ENCODE results near the gene ALDOC.

The ALDOC gene

GRCh38 chr17:28529013-28529400 lies 47.7 kb downstream of the ALDOC start:
- no peak overlapping the region for H3K9ac ChIP-seq (ENCODE audit: low read depth, low read length)
- no peak overlapping the region for H3K4me3 ChIP-seq (ENCODE audit: low read depth, low read length)
- H3K27me3 ChIP-seq (ENCODE audit: control insufficient read depth, insufficient read depth, low read length): no peaks in the 10 kb centered on the region
- H3K9me3 ChIP-seq (ENCODE audit: control insufficient read depth, insufficient read depth, low read length): no peaks in the 10 kb centered on the region
- no peaks in the 10 kb centered on the region for H3K4me1 ChIP-seq (ENCODE audit: control insufficient read depth, insufficient read depth, low read length)
- no peaks in the 10 kb centered on the region for H3K36me3 ChIP-seq (ENCODE audit: control insufficient read depth, insufficient read depth, low read length)
- no peak overlapping the region for H3K27ac ChIP-seq (ENCODE audit: low read depth, low read length)

GRCh38 chr17:28528327-28529012 lies 48.2 kb downstream of the ALDOC start:
- H3K9me3 ChIP-seq (ENCODE audit: control insufficient read depth, insufficient read depth, low read length): no peaks in the 10 kb centered on the region
- H3K4me3 ChIP-seq (ENCODE audit: low read depth, low read length): no peak overlapping the region
- H3K4me1 ChIP-seq (ENCODE audit: control insufficient read depth, insufficient read depth, low read length): no peaks in the 10 kb centered on the region
- no peak overlapping the region for H3K27ac ChIP-seq (ENCODE audit: low read depth, low read length)
- no peak overlapping the region for H3K9ac ChIP-seq (ENCODE audit: low read depth, low read length)
- H3K36me3 ChIP-seq (ENCODE audit: control insufficient read depth, insufficient read depth, low read length): no peaks in the 10 kb centered on the region
- no peaks in the 10 kb centered on the region for H3K27me3 ChIP-seq (ENCODE audit: control insufficient read depth, insufficient read depth, low read length)

GRCh38 chr17:28527859-28528258 lies 48.8 kb downstream of the ALDOC start:
- Histone ChIP-seq H3K4me3 (ENCODE audit: low read depth, low read length) (no peak overlapping the region), H3K9me3 (ENCODE audit: control insufficient read depth, insufficient read depth, low read length) (no peaks in the 10 kb centered on the region), H3K27me3 (ENCODE audit: control insufficient read depth, insufficient read depth, low read length) (no peaks in the 10 kb centered on the region), H3K4me1 (ENCODE audit: control insufficient read depth, insufficient read depth, low read length) (no peaks in the 10 kb centered on the region), H3K27ac (ENCODE audit: low read depth, low read length) (no peak overlapping the region), H3K36me3 (ENCODE audit: control insufficient read depth, insufficient read depth, low read length) (no peaks in the 10 kb centered on the region), H3K9ac (ENCODE audit: low read depth, low read length) (no peak overlapping the region)

- Histone ChIP-seq H3K27me3 (ENCODE audit: control insufficient read depth, insufficient read depth, low read length) (no peaks in the 10 kb centered on the region), H3K4me3 (ENCODE audit: low read depth, low read length) (no peak overlapping the region), H3K9me3 (ENCODE audit: control insufficient read depth, insufficient read depth, low read length) (no peaks in the 10 kb centered on the region), H3K36me3 (ENCODE audit: control insufficient read depth, insufficient read depth, low read length) (no peaks in the 10 kb centered on the region), H3K4me1 (ENCODE audit: control insufficient read depth, insufficient read depth, low read length) (no peaks in the 10 kb centered on the region), H3K27ac (ENCODE audit: low read depth, low read length) (no peak overlapping the region), H3K9ac (ENCODE audit: low read depth, low read length) (no peak overlapping the region)
Measured at GRCh38 chr17:28527181-28527681, 49.5 kb downstream of the ALDOC start.

- Histone ChIP-seq H3K9me3 (ENCODE audit: control insufficient read depth, insufficient read depth, low read length) (no peaks in the 10 kb centered on the region), H3K9ac (ENCODE audit: low read depth, low read length) (no peak overlapping the region), H3K36me3 (ENCODE audit: control insufficient read depth, insufficient read depth, low read length) (no peaks in the 10 kb centered on the region), H3K4me3 (ENCODE audit: low read depth, low read length) (no peak overlapping the region), H3K27me3 (ENCODE audit: control insufficient read depth, insufficient read depth, low read length) (no peaks in the 10 kb centered on the region), H3K4me1 (ENCODE audit: control insufficient read depth, insufficient read depth, low read length) (no peaks in the 10 kb centered on the region), H3K27ac (ENCODE audit: low read depth, low read length) (no peak overlapping the region)
Measured at GRCh38 chr17:28526381-28526780, 50.3 kb downstream of the ALDOC start.

- Histone ChIP-seq H3K27me3 (ENCODE audit: control insufficient read depth, insufficient read depth, low read length) (no peaks in the 10 kb centered on the region), H3K36me3 (ENCODE audit: control insufficient read depth, insufficient read depth, low read length) (no peaks in the 10 kb centered on the region), H3K4me1 (ENCODE audit: control insufficient read depth, insufficient read depth, low read length) (no peaks in the 10 kb centered on the region), H3K9ac (ENCODE audit: low read depth, low read length) (no peak overlapping the region), H3K4me3 (ENCODE audit: low read depth, low read length) (no peak overlapping the region), H3K9me3 (ENCODE audit: control insufficient read depth, insufficient read depth, low read length) (no peaks in the 10 kb centered on the region), H3K27ac (ENCODE audit: low read depth, low read length) (no peak overlapping the region)
Measured at GRCh38 chr17:28524476-28525424, 51.9 kb downstream of the ALDOC start.

- no peak overlapping the region for H3K4me3 ChIP-seq (ENCODE audit: low read depth, low read length)
- H3K9me3 ChIP-seq (ENCODE audit: control insufficient read depth, insufficient read depth, low read length): no peaks in the 10 kb centered on the region
- H3K4me1 ChIP-seq (ENCODE audit: control insufficient read depth, insufficient read depth, low read length): no peaks in the 10 kb centered on the region
- no peak overlapping the region for H3K27ac ChIP-seq (ENCODE audit: low read depth, low read length)
- H3K27me3 ChIP-seq (ENCODE audit: control insufficient read depth, insufficient read depth, low read length): no peaks in the 10 kb centered on the region
- H3K36me3 ChIP-seq (ENCODE audit: control insufficient read depth, insufficient read depth, low read length): no peaks in the 10 kb centered on the region
- H3K9ac ChIP-seq (ENCODE audit: low read depth, low read length): no peak overlapping the region
Measured at GRCh38 chr17:28523876-28524275, 52.8 kb downstream of the ALDOC start.

GRCh38 chr17:28523186-28523585 lies 53.5 kb downstream of the ALDOC start:
- Histone ChIP-seq H3K36me3 (ENCODE audit: control insufficient read depth, insufficient read depth, low read length) (no peaks in the 10 kb centered on the region), H3K27ac (ENCODE audit: low read depth, low read length) (no peak overlapping the region), H3K4me1 (ENCODE audit: control insufficient read depth, insufficient read depth, low read length) (no peaks in the 10 kb centered on the region), H3K9me3 (ENCODE audit: control insufficient read depth, insufficient read depth, low read length) (no peaks in the 10 kb centered on the region), H3K9ac (ENCODE audit: low read depth, low read length) (no peak overlapping the region), H3K27me3 (ENCODE audit: control insufficient read depth, insufficient read depth, low read length) (no peaks in the 10 kb centered on the region), H3K4me3 (ENCODE audit: low read depth, low read length) (no peak overlapping the region)

Measured in HUES48 (cell line).